A549 (cell line): ENCODE data around the gene SSC5D. TPM values are rescaled to one million over a fixed set of nuclear protein-coding genes. Genes with fewer than 3 reads are reported as not detected.

Experiments
- ATAC-seq, 2 experiments: fragments of 200-7000 bp in 1 of 2; fragments of >200 bp in 1 of 2; cut with Nextera tagmentation in 1 of 2; cut with Tn5 transposase in 1 of 2; 3 replicates each; pipeline versions ENCODE4 v1.8.0 to v1.9.1; 2018 to 2020; ENCODE audit warnings: mild to moderate bottlenecking in 1 of 2, moderate library complexity in 1 of 2
- CTCF ChIA-PET: fragments of 300-600 bp; sonication (Branson Sonifier 250); formaldehyde crosslinking; extraction: SDS; loops from one replicate; lab custom pipeline; 2021; ENCODE audit warnings: antibody characterized with exemption, inconsistent platforms; lab: Yijun Ruan, JAX
- POLR2A ChIA-PET: fragments of 350-600 bp; formaldehyde crosslinking; extraction: SDS; loops from one replicate; lab custom pipeline; 2021; ENCODE audit warnings: antibody characterized with exemption, inconsistent platforms; lab: Yijun Ruan, JAX
- DNase-seq, 2 experiments: peaks; one replicate each; pipeline versions ENCODE4 v3.0.0 to v3.0.0-alpha.2; 2011 to 2016; ENCODE audit warnings: low read depth in 1 of 2, low spot score in 1 of 2
- FAIRE-seq: peaks from 2 replicates; lab custom pipeline; 2011; peaks lifted over from hg19 to GRCh38; lab: Jason Lieb, UNC
- H3K27ac ChIP-seq, 2 experiments: fragments of >200 bp; sonication (Bioruptor Twin); formaldehyde crosslinking; 3 replicates each; pipeline ENCODE4 v1.5.1; 2016 to 2017
- H3K4me1 ChIP-seq: fragments of >200 bp; sonication (Bioruptor Twin); formaldehyde crosslinking; 3 replicates; pipeline ENCODE4 v1.6.1; 2016
- H3K4me2 ChIP-seq: fragments of >200 bp; sonication (Bioruptor Twin); formaldehyde crosslinking; 3 replicates; pipeline ENCODE4 v1.6.1; 2016
- H3K4me3 ChIP-seq: fragments of >200 bp; sonication (Bioruptor Twin); formaldehyde crosslinking; 3 replicates; pipeline ENCODE4 v1.5.1; 2016
- H3K9me3 ChIP-seq: fragments of >200 bp; sonication (Bioruptor Twin); formaldehyde crosslinking; 3 replicates; pipeline ENCODE4 v1.6.1; 2016
- CBX2 ChIP-seq: fragments of 200-600 bp; sonication (generic); IDR thresholded peaks from 2 replicates; pipeline ENCODE4 v1.6.1; 2016; ENCODE audit warnings: low read depth, mild to moderate bottlenecking, borderline replicate concordance
- CBX8 ChIP-seq: fragments of 200-600 bp; sonication (generic); IDR thresholded peaks from 2 replicates; pipeline ENCODE4 v1.6.1; 2016
- CTCF ChIP-seq: fragments of >200 bp; sonication (Bioruptor Twin); formaldehyde crosslinking; IDR thresholded peaks from 3 replicates; pipeline ENCODE4 v1.5.1; 2016
- EHMT2 ChIP-seq: fragments of 200-600 bp; sonication (generic); IDR thresholded peaks from 2 replicates; pipeline ENCODE4 v1.6.1; 2016; ENCODE audit warnings: antibody characterized with exemption, low read depth, mild to moderate bottlenecking, moderate library complexity
- ESRRA ChIP-seq: fragments of 150-350 bp; IDR thresholded peaks from 2 replicates; pipeline ENCODE4 v1.6.1; 2014; ENCODE audit warnings: mild to moderate bottlenecking, low read length, borderline replicate concordance
- HDAC2 ChIP-seq: fragments of 200-600 bp; sonication (generic); IDR thresholded peaks from 2 replicates; pipeline ENCODE4 v1.6.1; 2016
- HOXA7 ChIP-seq: fragments of 250-450 bp; sonication (Bioruptor Pico); IDR thresholded peaks from 2 replicates; pipeline ENCODE4 v1.5.0; 2020; ENCODE audit warnings: mild to moderate bottlenecking, moderate library complexity
- HOXB13 ChIP-seq: fragments of 250-450 bp; sonication (Bioruptor Pico); IDR thresholded peaks from 2 replicates; pipeline ENCODE4 v1.5.0; 2020; ENCODE audit warnings: low read depth, mild to moderate bottlenecking, moderate library complexity
- HOXB5 ChIP-seq: fragments of 250-450 bp; sonication (Bioruptor Pico); IDR thresholded peaks from 2 replicates; pipeline ENCODE4 v1.5.0; 2020; ENCODE audit warnings: mild to moderate bottlenecking, moderate library complexity
- JUNB ChIP-seq: fragments of >200 bp; sonication (Bioruptor Twin); formaldehyde crosslinking; IDR thresholded peaks from 2 replicates; pipeline ENCODE4 v1.6.1; 2016
- MAFK ChIP-seq: fragments of 450-650 bp; IDR thresholded peaks from 2 replicates; pipeline ENCODE4 v1.6.1; 2014; ENCODE audit not compliant: partially characterized antibody
- MAZ ChIP-seq: fragments of 150-350 bp; IDR thresholded peaks from 2 replicates; pipeline ENCODE4 v1.6.1; 2014; ENCODE audit warnings: antibody characterized with exemption, low read depth, low read length, borderline replicate concordance
- NPAS2 ChIP-seq: fragments of 250-450 bp; sonication (Bioruptor Pico); IDR thresholded peaks from 2 replicates; pipeline ENCODE4 v1.8.0; 2022; ENCODE audit warnings: mild to moderate bottlenecking, moderate library complexity, borderline replicate concordance
- PHF8 ChIP-seq: fragments of 200-600 bp; sonication (generic); IDR thresholded peaks from 2 replicates; pipeline ENCODE4 v1.6.1; 2016; ENCODE audit warnings: low read depth, mild to moderate bottlenecking, antibody characterized with exemption, moderate library complexity, borderline replicate concordance
- POLR2A ChIP-seq: IDR thresholded peaks from 2 replicates; pipeline ENCODE4 v1.6.1; 2012; ENCODE audit warnings: mild to moderate bottlenecking, low read length
- RARB ChIP-seq: fragments of 250-450 bp; sonication (Bioruptor Pico); IDR thresholded peaks from 2 replicates; pipeline ENCODE4 v1.8.0; 2021; ENCODE audit warnings: mild to moderate bottlenecking, moderate library complexity
- RFX5 ChIP-seq: fragments of 450-650 bp; IDR thresholded peaks from 2 replicates; pipeline ENCODE4 v1.7.1; 2014; ENCODE audit warnings: antibody characterized with exemption, mild to moderate bottlenecking, moderate library complexity
- ZC3H11A ChIP-seq: fragments of 450-650 bp; IDR thresholded peaks from 2 replicates; pipeline ENCODE4 v1.6.1; 2014; ENCODE audit warnings: antibody characterized with exemption, mild to moderate bottlenecking
- ZSCAN20 ChIP-seq: fragments of 250-450 bp; sonication (Bioruptor Pico); IDR thresholded peaks from 2 replicates; pipeline ENCODE4 v1.8.0; 2022; ENCODE audit warnings: mild to moderate bottlenecking, moderate library complexity
- WGBS: methylation state at CpG from one replicate; pipeline ENCODE4 v1.1.6; 2017; ENCODE audit errors: missing lambda C conversion rate; 5-methylcytosine and 5-hydroxymethylcytosine counted together
- polyA plus RNA-seq, 4 experiments: library from polyadenylated mRNA; depleted of rRNA in 3 of 4; stranded (reverse); fragments of >200 nt; fragmentation: RNase III in 1 of 4; extraction: RNeasy Plus Mini Kit Qiagen cat#74134 plus additional on column Dnase treatment in 1 of 4; gene quantifications; 2 replicates in 3 of 4; 3 replicates in 1 of 4; pipeline ENCODE4 v1.2.3, GENCODE V29; 2011 to 2017
- TF ChIP-seq, protein P1 (sequence below): fragments of 200-600 bp; sonication (generic); IDR thresholded peaks from 2 replicates; pipeline ENCODE4 v1.6.1; 2016; ENCODE audit warnings: antibody characterized with exemption, mild to moderate bottlenecking, moderate library complexity
- TF ChIP-seq, protein P2 (sequence below): fragments of 250-450 bp; sonication (Bioruptor Pico); IDR thresholded peaks from 2 replicates; pipeline ENCODE4 v1.5.0; 2020; ENCODE audit warnings: low read depth, mild to moderate bottlenecking, moderate library complexity

SSC5D gene
- polyA plus RNA-seq, 2 of the 4 experiments (the other 2 are of a cell fraction): 0.22 to 1.5 TPM

DNA sequence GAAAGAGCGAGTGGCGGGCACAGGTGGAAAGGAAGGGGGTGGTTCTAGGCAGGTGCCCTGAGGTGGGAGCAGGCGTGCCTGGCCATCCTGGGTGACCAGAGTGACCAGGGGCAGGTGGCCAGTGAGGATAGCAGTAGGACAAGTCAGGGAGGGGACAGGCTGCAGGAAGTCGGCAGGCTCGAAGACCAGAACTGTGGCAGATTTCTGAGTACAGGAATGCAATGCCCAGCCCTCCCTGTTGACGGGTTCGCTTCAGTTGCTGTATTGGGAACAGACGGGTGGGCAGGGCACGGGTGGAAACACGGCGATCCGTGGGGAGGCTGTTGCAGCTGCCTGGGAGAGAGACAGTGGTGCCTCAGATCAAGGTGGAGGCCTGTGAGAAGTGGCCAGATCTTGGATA is 9.9 kb upstream of the SSC5D start:
- CTCF ChIA-PET: interaction anchor here (1.2 to 8.2 kb wide), 8 partner anchors 8 to 338 kb away, joined by 3 to 89 read pairs (median 8); partner anchors contain the start of genes C19orf85, NAT14, SSC5D and ZNF865
- no peak for FAIRE-seq

DNA sequence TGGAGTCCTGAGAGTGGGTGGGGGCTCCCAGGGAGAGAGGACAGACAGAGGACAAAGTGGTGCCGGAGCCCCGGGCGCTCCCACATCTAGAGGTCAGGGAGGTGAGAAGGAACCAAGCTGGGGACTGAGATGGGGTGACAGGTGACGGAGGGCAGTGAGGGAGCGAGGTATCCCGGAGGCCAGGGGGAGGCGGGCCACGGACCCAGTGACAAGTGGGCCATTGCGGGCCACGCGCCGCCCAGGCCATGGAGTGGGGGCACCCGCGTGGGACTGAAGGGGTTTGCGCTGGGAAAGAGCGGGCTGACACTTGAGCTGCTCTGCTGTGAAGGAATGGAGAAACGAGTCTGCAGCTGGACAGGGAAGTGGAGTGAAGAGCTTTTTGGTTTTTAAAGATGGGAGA is 9.2 kb upstream of the SSC5D start:
- DNase-seq: no peak
- POLR2A ChIA-PET: no interaction called here
- H3K4me1 ChIP-seq: peaks cover 26% of the 10 kb centered on the region
- 91% methylated on average over 17 of the region's 17 CpGs for WGBS
- peak overlapping the region in 1 of 2 experiments; percentile 17; a peak in 1 of 6 replicates for H3K27ac ChIP-seq
- no peak for ATAC-seq
- FAIRE-seq: no peak
- TF ChIP-seq EHMT2 (no peak), PHF8 (no peak), JUNB (no peak), HOXB13 (no peak), CTCF (no peak), NPAS2 (CRISPR knock-in tag) (no peak), ZC3H11A (no peak)
- TF ChIP-seq, all 56 proteins: peak for 0
- no peak overlapping the region; the same call in 2 of the 3 replicates for H3K4me2 ChIP-seq
- CTCF ChIA-PET: interaction anchor here (0.9 to 8.2 kb wide), 9 partner anchors 8 to 338 kb away, joined by 3 to 89 read pairs (median 5); partner anchors contain the start of genes C19orf85, NAT14, SSC5D and ZNF865
- no peak overlapping the region for H3K4me3 ChIP-seq
- no peaks in the 10 kb centered on the region for H3K9me3 ChIP-seq

More for the DNA sequence above, 9.9 kb upstream of the SSC5D start:
- TF ChIP-seq ZSCAN20 (CRISPR knock-in tag): no peak
- no peak for TF ChIP-seq RARB
- no peak for TF ChIP-seq HOXA7 (CRISPR knock-in tag)
- TF ChIP-seq MAZ: no peak
- no peak for TF ChIP-seq RFX5
- TF ChIP-seq, protein P1, sequence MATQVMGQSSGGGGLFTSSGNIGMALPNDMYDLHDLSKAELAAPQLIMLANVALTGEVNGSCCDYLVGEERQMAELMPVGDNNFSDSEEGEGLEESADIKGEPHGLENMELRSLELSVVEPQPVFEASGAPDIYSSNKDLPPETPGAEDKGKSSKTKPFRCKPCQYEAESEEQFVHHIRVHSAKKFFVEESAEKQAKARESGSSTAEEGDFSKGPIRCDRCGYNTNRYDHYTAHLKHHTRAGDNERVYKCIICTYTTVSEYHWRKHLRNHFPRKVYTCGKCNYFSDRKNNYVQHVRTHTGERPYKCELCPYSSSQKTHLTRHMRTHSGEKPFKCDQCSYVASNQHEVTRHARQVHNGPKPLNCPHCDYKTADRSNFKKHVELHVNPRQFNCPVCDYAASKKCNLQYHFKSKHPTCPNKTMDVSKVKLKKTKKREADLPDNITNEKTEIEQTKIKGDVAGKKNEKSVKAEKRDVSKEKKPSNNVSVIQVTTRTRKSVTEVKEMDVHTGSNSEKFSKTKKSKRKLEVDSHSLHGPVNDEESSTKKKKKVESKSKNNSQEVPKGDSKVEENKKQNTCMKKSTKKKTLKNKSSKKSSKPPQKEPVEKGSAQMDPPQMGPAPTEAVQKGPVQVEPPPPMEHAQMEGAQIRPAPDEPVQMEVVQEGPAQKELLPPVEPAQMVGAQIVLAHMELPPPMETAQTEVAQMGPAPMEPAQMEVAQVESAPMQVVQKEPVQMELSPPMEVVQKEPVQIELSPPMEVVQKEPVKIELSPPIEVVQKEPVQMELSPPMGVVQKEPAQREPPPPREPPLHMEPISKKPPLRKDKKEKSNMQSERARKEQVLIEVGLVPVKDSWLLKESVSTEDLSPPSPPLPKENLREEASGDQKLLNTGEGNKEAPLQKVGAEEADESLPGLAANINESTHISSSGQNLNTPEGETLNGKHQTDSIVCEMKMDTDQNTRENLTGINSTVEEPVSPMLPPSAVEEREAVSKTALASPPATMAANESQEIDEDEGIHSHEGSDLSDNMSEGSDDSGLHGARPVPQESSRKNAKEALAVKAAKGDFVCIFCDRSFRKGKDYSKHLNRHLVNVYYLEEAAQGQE: no peak
- TF ChIP-seq HOXB5 (CRISPR knock-in tag): no peak
- no peak for TF ChIP-seq ESRRA
- no peak for TF ChIP-seq MAFK
- no peak for TF ChIP-seq CBX2
- no peak for TF ChIP-seq HDAC2
- TF ChIP-seq POLR2A: no peak
- no peak for TF ChIP-seq CBX8
- TF ChIP-seq PHF8: no peak
- TF ChIP-seq, protein P2, sequence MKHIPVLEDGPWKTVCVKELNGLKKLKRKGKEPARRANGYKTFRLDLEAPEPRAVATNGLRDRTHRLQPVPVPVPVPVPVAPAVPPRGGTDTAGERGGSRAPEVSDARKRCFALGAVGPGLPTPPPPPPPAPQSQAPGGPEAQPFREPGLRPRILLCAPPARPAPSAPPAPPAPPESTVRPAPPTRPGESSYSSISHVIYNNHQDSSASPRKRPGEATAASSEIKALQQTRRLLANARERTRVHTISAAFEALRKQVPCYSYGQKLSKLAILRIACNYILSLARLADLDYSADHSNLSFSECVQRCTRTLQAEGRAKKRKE (CRISPR knock-in tag): no peak
- 90% methylated on average over 12 of the region's 12 CpGs for WGBS
- DNase-seq (no peak), ATAC-seq (no peak)
- H3K4me1 ChIP-seq: peaks cover 26% of the 10 kb centered on the region
- H3K27ac ChIP-seq: no peak overlapping the region; a peak in 1 of 6 replicates
- peak overlapping the region; percentile 84 for H3K4me2 ChIP-seq
- H3K9me3 ChIP-seq: no peaks in the 10 kb centered on the region
- POLR2A ChIA-PET: no interaction called here
- no peak overlapping the region for H3K4me3 ChIP-seq
